RWPE2 (cell line): ENCODE measurements around the gene UBE3D.
A peak's percentile ranks its signal among the peaks of the same experiment; 100 is the strongest.

Source experiments
- ATAC-seq: fragments of 200-7000 bp; cut with Tn5 transposase; 3 replicates; pipeline ENCODE4 v1.9.1; 2021; ENCODE audit warnings: low read depth
- DNase-seq: peaks from one replicate; pipeline ENCODE4 v3.0.0-alpha.2; 2020; ENCODE audit warnings: low spot score
- H3K27ac ChIP-seq: fragments of 450-650 bp; 2 replicates; pipeline ENCODE4 v1.5.1; 2017; ENCODE audit warnings: mild to moderate bottlenecking; ENCODE audit not compliant: poor library complexity, severe bottlenecking
- H3K27me3 ChIP-seq: fragments of 250-450 bp; sonication (Bioruptor Pico); 2 replicates; pipeline ENCODE4 v1.5.1; 2021; ENCODE audit warnings: mild to moderate bottlenecking, moderate library complexity; ENCODE audit not compliant: insufficient read depth, poor library complexity, severe bottlenecking
- H3K36me3 ChIP-seq: fragments of 250-450 bp; sonication (Bioruptor Pico); 2 replicates; pipeline ENCODE4 v1.5.1; 2020; ENCODE audit warnings: low read depth, mild to moderate bottlenecking, moderate library complexity
- H3K4me1 ChIP-seq: fragments of 250-450 bp; sonication (Bioruptor Pico); 2 replicates; pipeline ENCODE4 v1.5.1; 2021; ENCODE audit warnings: mild to moderate bottlenecking, moderate library complexity; ENCODE audit not compliant: insufficient read depth, poor library complexity, severe bottlenecking
- H3K4me3 ChIP-seq: fragments of 250-450 bp; sonication (Bioruptor Pico); 2 replicates; pipeline ENCODE4 v1.5.1; 2021; ENCODE audit warnings: mild to moderate bottlenecking, moderate library complexity; ENCODE audit not compliant: severe bottlenecking
- H3K9me3 ChIP-seq: fragments of 250-450 bp; sonication (Bioruptor Pico); 2 replicates; pipeline ENCODE4 v1.5.1; 2021; ENCODE audit warnings: mild to moderate bottlenecking, moderate library complexity; ENCODE audit not compliant: severe bottlenecking
- CTCF ChIP-seq: fragments of 450-650 bp; IDR thresholded peaks from one replicate; pipeline ENCODE4 v1.5.1; 2017; ENCODE audit warnings: mild to moderate bottlenecking, moderate library complexity; ENCODE audit not compliant: poor library complexity, severe bottlenecking

The UBE3D gene

GRCh38 chr6:82963191-82963925, 102.3 kb downstream of the UBE3D start:
- DNase-seq (no peak), ATAC-seq (peak; percentile 33; the same call in 1 of the 3 replicates)
- H3K27ac ChIP-seq, result no peak overlapping the region
- no peak for TF ChIP-seq CTCF
- no peak overlapping the region for H3K4me3 ChIP-seq
- no peaks in the 10 kb centered on the region for H3K9me3 ChIP-seq
- no peaks in the 10 kb centered on the region for H3K36me3 ChIP-seq
- no peaks in the 10 kb centered on the region for H3K27me3 ChIP-seq
- peaks cover 11% of the 10 kb centered on the region for H3K4me1 ChIP-seq

- TF ChIP-seq CTCF, result no peak
- Histone ChIP-seq H3K9me3 (no peaks in the 10 kb centered on the region), H3K27ac (no peak overlapping the region), H3K36me3 (no peaks in the 10 kb centered on the region), H3K4me1 (peaks cover 24% of the 10 kb centered on the region), H3K27me3 (no peaks in the 10 kb centered on the region), H3K4me3 (no peak overlapping the region)
- ATAC-seq (no peak), DNase-seq (no peak)
These were observed 106.2 kb downstream of the UBE3D start for GRCh38 chr6:82959385-82959941.

- ATAC-seq (no peak), DNase-seq (no peak)
- H3K4me1 ChIP-seq, result peaks cover 21% of the 10 kb centered on the region
- TF ChIP-seq CTCF, result no peak
- H3K4me3 ChIP-seq, result no peak overlapping the region
- no peak overlapping the region for H3K27ac ChIP-seq
- no peaks in the 10 kb centered on the region for H3K36me3 ChIP-seq
- no peaks in the 10 kb centered on the region for H3K9me3 ChIP-seq
- no peaks in the 10 kb centered on the region for H3K27me3 ChIP-seq
These were observed 107.1 kb downstream of the UBE3D start for GRCh38 chr6:82958551-82958950.

GRCh38 chr6:82957868-82958245, 107.8 kb downstream of the UBE3D start:
- H3K4me1 ChIP-seq, result peaks cover 16% of the 10 kb centered on the region
- no peak for TF ChIP-seq CTCF
- H3K27me3 ChIP-seq, result no peaks in the 10 kb centered on the region
- no peaks in the 10 kb centered on the region for H3K36me3 ChIP-seq
- H3K9me3 ChIP-seq, result no peaks in the 10 kb centered on the region
- ATAC-seq (no peak), DNase-seq (no peak)
- no peak overlapping the region for H3K27ac ChIP-seq
- H3K4me3 ChIP-seq, result no peak overlapping the region
